DMS 273 (cell line): ENCODE results near the gene FGD3.
"Not testable (repeated sequence)": the region's sequence is repeated elsewhere in the genome, so short reads cannot be mapped to it uniquely, and the experiment has no call there.

Experiments
- DNase-seq: peaks from one replicate; lab custom pipeline; 2025; ENCODE audit not compliant: unreplicated experiment; lab: John Stamatoyannopoulos, UW

The FGD3 gene

GRCh38 chr9:93007529-93008058 lies 60.3 kb downstream of the FGD3 start:
- no peak for DNase-seq

GRCh38 chr9:93008457-93008856 lies 61.1 kb downstream of the FGD3 start:
- DNase-seq: no peak

- no peak for DNase-seq
These were observed 62.2 kb downstream of the FGD3 start for GRCh38 chr9:93009337-93010015.

- DNase-seq: no peak
These were observed 62.7 kb downstream of the FGD3 start for GRCh38 chr9:93010056-93010455.

GRCh38 chr9:93010704-93011103 lies 63.4 kb downstream of the FGD3 start:
- DNase-seq: no peak

- no peak for DNase-seq
These were observed 63.8 kb downstream of the FGD3 start for GRCh38 chr9:93011114-93011513.

- no peak for DNase-seq
These were observed 65.9 kb downstream of the FGD3 start for GRCh38 chr9:93012963-93013855.

- DNase-seq: peak; percentile 65
These were observed 66.7 kb downstream of the FGD3 start for GRCh38 chr9:93013856-93014582.

- DNase-seq: not testable (repeated sequence)
These were observed 67.9 kb downstream of the FGD3 start for GRCh38 chr9:93015190-93015589.

GRCh38 chr9:93017621-93018020 lies 70.3 kb downstream of the FGD3 start:
- no peak for DNase-seq

GRCh38 chr9:93020151-93020550 lies 72.8 kb downstream of the FGD3 start:
- DNase-seq: no peak

- no peak for DNase-seq
These were observed 73.7 kb downstream of the FGD3 start for GRCh38 chr9:93020771-93021670.

GRCh38 chr9:93022066-93022465 lies 74.7 kb downstream of the FGD3 start:
- DNase-seq: no peak

GRCh38 chr9:93022721-93023520 lies 75.6 kb downstream of the FGD3 start:
- no peak for DNase-seq

- no peak for DNase-seq
These were observed 76.1 kb downstream of the FGD3 start for GRCh38 chr9:93023521-93023815.

GRCh38 chr9:93024646-93024910 lies 77.3 kb downstream of the FGD3 start:
- no peak for DNase-seq

GRCh38 chr9:93024986-93025630 lies 77.8 kb downstream of the FGD3 start:
- DNase-seq: no peak

GRCh38 chr9:93025736-93026135 lies 78.4 kb downstream of the FGD3 start:
- no peak for DNase-seq

GRCh38 chr9:93026640-93027039 lies 79.3 kb downstream of the FGD3 start:
- DNase-seq: no peak

GRCh38 chr9:93027750-93028149 lies 80.4 kb downstream of the FGD3 start:
- no peak for DNase-seq
